Body of pancreas (tissue), 4 donors: ENCODE data around the gene NDUFS1.
"Not testable (repeated sequence)": the region's sequence is repeated elsewhere in the genome, so short reads cannot be mapped to it uniquely, and the experiment has no call there.

Source experiments
- POLR2A ChIP-seq, 3 donors: fragments of 450-650 bp; IDR thresholded peaks; one replicate each; pipeline ENCODE4 v1.6.1; 2016; ENCODE audit warnings: antibody characterized with exemption in 3 of 3, mild to moderate bottlenecking in 2 of 3
- TF ChIP-seq, protein P1 (sequence below), 7 experiments: fragments of 450-650 bp in 4 of 7; fragments of 200-600 bp in 3 of 7; sonication (generic) in 3 of 7; IDR thresholded peaks; one replicate each; pipeline ENCODE4 v1.5.1; 2016 to 2019; ENCODE audit warnings: antibody characterized with exemption in 7 of 7

DNA sequence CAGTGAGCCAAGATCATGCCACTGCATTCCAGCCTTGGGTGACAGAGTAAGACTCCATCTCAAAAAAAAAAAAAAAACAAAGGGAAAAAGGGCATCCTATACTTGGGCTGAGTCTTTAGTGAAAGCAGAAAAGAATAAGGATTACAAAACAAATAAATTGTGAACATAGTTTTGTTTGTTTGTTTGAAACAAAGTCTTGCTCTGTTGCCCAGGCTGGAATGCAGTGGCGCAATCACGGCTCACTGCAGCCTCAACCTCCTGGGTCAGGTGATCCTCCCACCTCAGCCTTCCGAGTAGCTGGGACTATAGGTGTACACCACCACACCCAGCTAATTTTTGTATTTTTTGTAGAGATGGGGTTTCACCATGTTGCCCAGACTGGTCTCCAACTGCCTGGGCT is 36.7 kb downstream of the NDUFS1 start:
- TF ChIP-seq, protein P1, sequence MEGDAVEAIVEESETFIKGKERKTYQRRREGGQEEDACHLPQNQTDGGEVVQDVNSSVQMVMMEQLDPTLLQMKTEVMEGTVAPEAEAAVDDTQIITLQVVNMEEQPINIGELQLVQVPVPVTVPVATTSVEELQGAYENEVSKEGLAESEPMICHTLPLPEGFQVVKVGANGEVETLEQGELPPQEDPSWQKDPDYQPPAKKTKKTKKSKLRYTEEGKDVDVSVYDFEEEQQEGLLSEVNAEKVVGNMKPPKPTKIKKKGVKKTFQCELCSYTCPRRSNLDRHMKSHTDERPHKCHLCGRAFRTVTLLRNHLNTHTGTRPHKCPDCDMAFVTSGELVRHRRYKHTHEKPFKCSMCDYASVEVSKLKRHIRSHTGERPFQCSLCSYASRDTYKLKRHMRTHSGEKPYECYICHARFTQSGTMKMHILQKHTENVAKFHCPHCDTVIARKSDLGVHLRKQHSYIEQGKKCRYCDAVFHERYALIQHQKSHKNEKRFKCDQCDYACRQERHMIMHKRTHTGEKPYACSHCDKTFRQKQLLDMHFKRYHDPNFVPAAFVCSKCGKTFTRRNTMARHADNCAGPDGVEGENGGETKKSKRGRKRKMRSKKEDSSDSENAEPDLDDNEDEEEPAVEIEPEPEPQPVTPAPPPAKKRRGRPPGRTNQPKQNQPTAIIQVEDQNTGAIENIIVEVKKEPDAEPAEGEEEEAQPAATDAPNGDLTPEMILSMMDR (IDR thresholded peaks at IDR 0.05), result not testable (repeated sequence)
- not testable (repeated sequence) for TF ChIP-seq POLR2A (IDR thresholded peaks at IDR 0.05)
